NCI-H526 treated with DMSO at 0.1 percent for 48 hours (cell line): Measurements from ENCODE around the gene RPL10A.

Experiments
- DNase-seq: peaks from one replicate; lab custom pipeline; 2025; lab: John Stamatoyannopoulos, UW

RPL10A gene

GRCh38 chr6:35475573-35475972, 7.4 kb downstream of the RPL10A start:
- DNase-seq = no peak

GRCh38 chr6:35476004-35476403, 7.8 kb downstream of the RPL10A start:
- no peak for DNase-seq

- DNase-seq = no peak
Observed at GRCh38 chr6:35477028-35477427, 8.8 kb downstream of the RPL10A start.

- DNase-seq = no peak
Observed at GRCh38 chr6:35477551-35478179, 9.5 kb downstream of the RPL10A start.

GRCh38 chr6:35478259-35478658, 10.1 kb downstream of the RPL10A start:
- no peak for DNase-seq

- no peak for DNase-seq
Observed at GRCh38 chr6:35480176-35480575, 12.0 kb downstream of the RPL10A start.

- DNase-seq = no peak
Observed at GRCh38 chr6:35481226-35481625, 13.0 kb downstream of the RPL10A start.

GRCh38 chr6:35483062-35483461, 14.9 kb downstream of the RPL10A start:
- DNase-seq = no peak

GRCh38 chr6:35483490-35483889, 15.3 kb downstream of the RPL10A start:
- DNase-seq = no peak

- no peak for DNase-seq
Observed at GRCh38 chr6:35483893-35484645, 15.9 kb downstream of the RPL10A start.

- no peak for DNase-seq
Observed at GRCh38 chr6:35484921-35485392, 16.8 kb downstream of the RPL10A start.

GRCh38 chr6:35485402-35485877, 17.2 kb downstream of the RPL10A start:
- no peak for DNase-seq

- DNase-seq = peak; percentile 89
Observed at GRCh38 chr6:35486005-35486925, 18.1 kb downstream of the RPL10A start.

GRCh38 chr6:35487658-35488516, 19.7 kb downstream of the RPL10A start:
- DNase-seq = peak; percentile 16

- DNase-seq = no peak
Observed at GRCh38 chr6:35488517-35488862, 20.3 kb downstream of the RPL10A start.

GRCh38 chr6:35489066-35489465, 20.9 kb downstream of the RPL10A start:
- no peak for DNase-seq

- peak; percentile 21 for DNase-seq
Observed at GRCh38 chr6:35489995-35490791, 22.0 kb downstream of the RPL10A start.

- DNase-seq = no peak
Observed at GRCh38 chr6:35490821-35491557, 22.8 kb downstream of the RPL10A start.

GRCh38 chr6:35491558-35492257, 23.5 kb downstream of the RPL10A start:
- no peak for DNase-seq
